Fibroblast of mammary gland (primary cell): ENCODE data around the gene RBP4.

Experiments used
- DNase-seq: peaks from one replicate; pipeline ENCODE4 v3.0.0-alpha.2; 2010; ENCODE audit warnings: low read depth
- H3K4me3 ChIP-seq: 2 replicates; pipeline ENCODE4 v1.5.1; 2011; ENCODE audit warnings: low read depth, mild to moderate bottlenecking, low read length, moderate library complexity; ENCODE audit not compliant: control insufficient read depth
- CTCF ChIP-seq: conservative IDR thresholded peaks from 2 replicates; pipeline ENCODE4 v1.5.1; 2011; ENCODE audit warnings: low read depth, low read length, inconsistent platforms; ENCODE audit not compliant: control insufficient read depth, insufficient read depth

Gene RBP4

DNA sequence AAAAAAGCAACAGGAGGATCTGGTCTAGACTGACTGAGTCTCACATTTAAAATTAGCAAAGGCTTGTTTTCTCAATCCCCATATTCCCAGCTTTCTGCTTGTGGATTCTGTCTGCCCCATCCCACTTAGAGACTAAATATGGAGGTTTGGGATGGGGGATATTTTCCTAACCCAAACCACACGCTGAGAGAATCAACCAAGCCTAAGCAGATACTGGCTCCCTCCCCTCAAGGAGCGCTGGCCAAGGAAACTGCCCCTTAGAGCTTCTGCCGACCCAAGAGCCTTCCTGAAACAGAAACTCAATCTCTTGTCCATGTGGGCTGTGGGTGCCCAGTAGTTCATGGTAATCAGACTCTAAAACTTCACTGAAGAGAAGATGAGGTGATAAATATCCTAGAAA is 30.7 kb downstream of the RBP4 start:
- no peak for TF ChIP-seq CTCF
- H3K4me3 ChIP-seq, result no peak overlapping the region
- no peak for DNase-seq

GRCh38 chr10:93568105-93568390 is 33.0 kb downstream of the RBP4 start:
- TF ChIP-seq CTCF, result no peak
- DNase-seq, result no peak
- no peak overlapping the region for H3K4me3 ChIP-seq

GRCh38 chr10:93567277-93568104 is 33.5 kb downstream of the RBP4 start:
- H3K4me3 ChIP-seq, result no peak overlapping the region
- TF ChIP-seq CTCF, result no peak
- DNase-seq, result no peak

DNA sequence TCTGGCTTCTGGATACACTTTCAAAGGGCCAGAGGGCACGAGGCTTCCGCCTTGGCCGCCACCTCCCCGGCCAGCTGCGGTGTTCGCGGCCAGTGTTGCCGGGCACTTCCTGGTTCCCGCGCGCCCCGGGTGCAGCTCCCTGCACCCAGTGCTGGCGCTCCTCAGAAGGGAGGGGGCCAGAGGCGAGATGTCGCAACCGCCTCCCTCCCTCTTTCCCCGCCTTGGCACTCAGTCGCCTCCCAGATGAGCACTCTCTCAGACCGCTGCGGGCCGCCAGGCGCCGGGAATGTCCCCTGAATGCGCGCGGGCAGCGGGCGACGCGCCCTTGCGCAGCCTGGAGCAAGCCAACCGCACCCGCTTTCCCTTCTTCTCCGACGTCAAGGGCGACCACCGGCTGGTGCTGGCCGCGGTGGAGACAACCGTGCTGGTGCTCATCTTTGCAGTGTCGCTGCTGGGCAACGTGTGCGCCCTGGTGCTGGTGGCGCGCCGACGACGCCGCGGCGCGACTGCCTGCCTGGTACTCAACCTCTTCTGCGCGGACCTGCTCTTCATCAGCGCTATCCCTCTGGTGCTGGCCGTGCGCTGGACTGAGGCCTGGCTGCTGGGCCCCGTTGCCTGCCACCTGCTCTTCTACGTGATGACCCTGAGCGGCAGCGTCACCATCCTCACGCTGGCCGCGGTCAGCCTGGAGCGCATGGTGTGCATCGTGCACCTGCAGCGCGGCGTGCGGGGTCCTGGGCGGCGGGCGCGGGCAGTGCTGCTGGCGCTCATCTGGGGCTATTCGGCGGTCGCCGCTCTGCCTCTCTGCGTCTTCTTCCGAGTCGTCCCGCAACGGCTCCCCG is 34.4 kb downstream of the RBP4 start, which contains the start of gene FFAR4:
FFAR4 (plus strand) TSS at position 231 of the 842 bp plus-strand sequence; CDS start at position 287, 56 bp downstream.
- no peak for DNase-seq
- TF ChIP-seq CTCF, result no peak
- no peak within 1 kb of the TSS for H3K4me3 ChIP-seq

DNA sequence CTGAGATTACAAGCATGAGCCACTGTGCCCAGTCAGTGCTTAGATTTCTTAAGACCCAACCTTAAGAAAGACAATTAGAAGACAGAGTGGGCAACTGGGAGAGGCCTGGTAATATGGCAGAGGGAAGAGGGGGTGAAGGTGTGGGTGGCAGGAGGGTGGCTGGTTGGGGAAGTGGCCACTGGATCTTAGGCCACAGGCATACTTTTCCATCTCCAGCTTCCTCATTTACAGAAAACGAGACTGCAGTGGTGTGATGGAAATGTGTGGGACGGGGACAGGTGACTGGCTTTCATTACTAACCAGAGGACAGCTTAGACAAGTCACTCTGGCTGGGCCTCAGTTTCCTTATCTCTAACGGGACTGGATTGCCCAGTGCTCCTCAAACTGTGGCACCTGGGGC is 35.6 kb downstream of the RBP4 start:
- H3K4me3 ChIP-seq, result no peak overlapping the region
- no peak for TF ChIP-seq CTCF
- no peak for DNase-seq

GRCh38 chr10:93560541-93560940 is 40.5 kb downstream of the RBP4 start:
- no peak for TF ChIP-seq CTCF
- DNase-seq, result no peak
- H3K4me3 ChIP-seq, result no peak overlapping the region
